Astrocyte of the spinal cord (primary cell): Measurements from ENCODE around the gene GIMAP2.

Experiments used
- DNase-seq: peaks from one replicate; pipeline ENCODE4 v3.0.0; 2011; ENCODE audit warnings: low read depth, low spot score
- H3K4me3 ChIP-seq: 2 replicates; pipeline ENCODE4 v1.5.1; 2011; ENCODE audit warnings: low read depth, mild to moderate bottlenecking, low read length, moderate library complexity
- CTCF ChIP-seq: IDR thresholded peaks from 2 replicates; pipeline ENCODE4 v1.5.1; 2012; ENCODE audit warnings: low read depth, mild to moderate bottlenecking, low read length, inconsistent platforms
- in situ Hi-C: cut with HindIII; loops from 2 replicates; pipeline ENCODE4 v1.10.0; 2017; ENCODE audit warnings: low sequenced_read_pairs

GIMAP2 gene

GRCh38 chr7:150738591-150739001 lies 53.1 kb downstream of the GIMAP2 start:
- no peak overlapping the region for H3K4me3 ChIP-seq
- in situ Hi-C loops: no loop called here
- TF ChIP-seq CTCF: no peak
- DNase-seq: no peak

- TF ChIP-seq CTCF: no peak
- H3K4me3 ChIP-seq: no peak overlapping the region
- in situ Hi-C loops: no loop called here
- no peak for DNase-seq
Observed at GRCh38 chr7:150739033-150739432, 53.5 kb downstream of the GIMAP2 start.

- in situ Hi-C loops: no loop called here
- DNase-seq: no peak
- no peak overlapping the region for H3K4me3 ChIP-seq
- TF ChIP-seq CTCF: no peak
Observed at GRCh38 chr7:150740053-150740452, 54.5 kb downstream of the GIMAP2 start.

- TF ChIP-seq CTCF: no peak
- no peak for DNase-seq
- in situ Hi-C loops: no loop called here
- H3K4me3 ChIP-seq: no peak overlapping the region
Observed at GRCh38 chr7:150742286-150742968, 56.9 kb downstream of the GIMAP2 start.
